Activated naive CD4-positive, alpha-beta T cell (primary cell): Measurements from ENCODE around the gene PTAR1.
"Not testable (repeated sequence)": the region's sequence is repeated elsewhere in the genome, so short reads cannot be mapped to it uniquely, and the experiment has no call there.

Source experiments
- DNase-seq, 4 experiments: peaks; one replicate each; lab custom pipeline; 2025; lab: John Stamatoyannopoulos, UW

The PTAR1 gene

GRCh38 chr9:69759421-69760277 is at the start of gene PTAR1:
Gene PTAR1 (minus strand): TSS chr9:69760011. CDS start chr9:69759938, 73 bp downstream.
- peak; percentile 57 to 91 (median 70) for DNase-seq

- DNase-seq: no peak
Observed at GRCh38 chr9:69809304-69809863, 49.6 kb upstream of the PTAR1 start.

- DNase-seq: no peak
Observed at GRCh38 chr9:69806627-69807026, 46.8 kb upstream of the PTAR1 start.

- no peak for DNase-seq
Observed at GRCh38 chr9:69805962-69806515, 46.2 kb upstream of the PTAR1 start.

- DNase-seq: no peak
Observed at GRCh38 chr9:69801989-69802388, 42.2 kb upstream of the PTAR1 start.

- not testable (repeated sequence) for DNase-seq
Observed at GRCh38 chr9:69800027-69800426, 40.2 kb upstream of the PTAR1 start.

- not testable (repeated sequence) for DNase-seq
Observed at GRCh38 chr9:69799521-69799920, 39.7 kb upstream of the PTAR1 start.

- DNase-seq: no peak
Observed at GRCh38 chr9:69798744-69799143, 38.9 kb upstream of the PTAR1 start.

- no peak for DNase-seq
Observed at GRCh38 chr9:69797675-69798074, 37.9 kb upstream of the PTAR1 start.

- DNase-seq: no peak
Observed at GRCh38 chr9:69794356-69794755, 34.5 kb upstream of the PTAR1 start.

- no peak for DNase-seq
Observed at GRCh38 chr9:69785757-69786156, 25.9 kb upstream of the PTAR1 start.

- no peak for DNase-seq
Observed at GRCh38 chr9:69773258-69773657, 13.4 kb upstream of the PTAR1 start.

GRCh38 chr9:69771775-69772418 is 12.1 kb upstream of the PTAR1 start:
- no peak for DNase-seq

GRCh38 chr9:69768716-69769115 is 8.9 kb upstream of the PTAR1 start:
- no peak for DNase-seq

GRCh38 chr9:69768101-69768500 is 8.3 kb upstream of the PTAR1 start:
- DNase-seq: no peak

GRCh38 chr9:69763862-69764261 is 4.1 kb upstream of the PTAR1 start:
- not testable (repeated sequence) for DNase-seq

- no peak for DNase-seq
Observed at GRCh38 chr9:69762527-69762926, 2.7 kb upstream of the PTAR1 start.

GRCh38 chr9:69760278-69760610 is 433 bp upstream of the PTAR1 start:
- DNase-seq: no peak

GRCh38 chr9:69759021-69759420 is 790 bp downstream of the PTAR1 start:
- no peak for DNase-seq

- no peak for DNase-seq
Observed at GRCh38 chr9:69757996-69758675, 1.7 kb downstream of the PTAR1 start.

GRCh38 chr9:69755205-69755604 is 4.6 kb downstream of the PTAR1 start:
- no peak for DNase-seq

GRCh38 chr9:69753830-69754229 is 6.0 kb downstream of the PTAR1 start:
- no peak for DNase-seq
